ENCODE results near the gene IGF1R. TPM values are rescaled to one million over a fixed set of nuclear protein-coding genes. Genes with fewer than 3 reads are reported as not detected.

Gene IGF1R
- polyA plus RNA-seq, 1 experiment, result 21.6 TPM

DNA sequence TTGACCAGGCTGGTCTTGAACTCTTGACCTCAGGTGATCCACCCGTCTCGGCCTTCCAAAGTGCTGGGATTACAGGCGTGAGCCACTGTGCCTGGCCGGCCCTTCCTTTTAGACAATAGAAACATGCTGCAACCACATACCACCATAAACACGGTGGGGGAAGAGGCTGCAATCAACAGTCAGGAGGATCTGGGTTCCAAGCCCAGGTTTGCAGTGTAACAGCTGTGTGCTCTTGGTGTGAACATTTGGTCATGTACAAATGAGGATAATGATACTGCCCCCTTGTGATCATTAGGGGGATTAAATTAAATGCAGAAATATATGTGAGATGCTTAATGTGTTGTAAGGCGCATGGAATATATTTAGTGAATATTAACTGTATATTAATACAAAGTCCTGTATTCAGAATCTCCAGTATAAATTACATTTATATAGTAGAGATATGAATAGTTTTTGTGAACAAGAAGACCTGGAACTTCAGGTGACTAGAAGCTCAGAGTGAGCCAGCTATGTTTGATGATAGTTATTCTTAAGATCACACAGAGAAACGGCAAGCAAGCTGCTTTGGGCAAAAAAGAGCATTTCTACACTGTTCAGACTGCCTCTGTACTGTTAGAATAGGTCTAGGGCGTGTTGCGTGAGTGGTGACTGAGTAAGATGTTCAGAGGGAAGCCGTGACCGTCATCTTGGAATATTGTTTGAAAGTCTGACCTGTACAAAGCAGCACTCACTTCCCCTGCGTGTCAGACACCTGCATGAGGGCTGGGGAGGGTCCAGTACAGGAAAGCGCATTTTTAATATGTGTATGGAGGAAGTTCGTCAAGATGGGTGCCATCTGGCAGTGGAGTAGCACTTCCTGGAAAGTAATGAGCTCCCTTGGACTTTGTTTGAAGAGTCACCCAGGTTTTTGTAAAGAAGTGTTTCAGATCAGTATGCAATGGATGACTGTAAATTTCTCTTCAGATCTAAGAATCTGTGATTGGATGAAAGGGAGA is 233.5 kb downstream of the IGF1R start:
- H3K9me3 ChIP-seq (ENCODE audit: control insufficient read depth, insufficient read depth, low read length), result no peaks in the 10 kb centered on the region
- POLR2A ChIA-PET, result interaction anchor here (0.8 to 1.3 kb wide), 2 partner anchors 8 to 28 kb away, joined by 3 read pairs; no protein-coding TSS in a partner anchor
- H3K27ac ChIP-seq (ENCODE audit: low read depth, low read length), result no peak overlapping the region
- no peak for DNase-seq (ENCODE audit: low read depth, low spot score)
- no peak overlapping the region for H3K4me3 ChIP-seq (ENCODE audit: low read depth, low read length)
- TF ChIP-seq, protein P1, sequence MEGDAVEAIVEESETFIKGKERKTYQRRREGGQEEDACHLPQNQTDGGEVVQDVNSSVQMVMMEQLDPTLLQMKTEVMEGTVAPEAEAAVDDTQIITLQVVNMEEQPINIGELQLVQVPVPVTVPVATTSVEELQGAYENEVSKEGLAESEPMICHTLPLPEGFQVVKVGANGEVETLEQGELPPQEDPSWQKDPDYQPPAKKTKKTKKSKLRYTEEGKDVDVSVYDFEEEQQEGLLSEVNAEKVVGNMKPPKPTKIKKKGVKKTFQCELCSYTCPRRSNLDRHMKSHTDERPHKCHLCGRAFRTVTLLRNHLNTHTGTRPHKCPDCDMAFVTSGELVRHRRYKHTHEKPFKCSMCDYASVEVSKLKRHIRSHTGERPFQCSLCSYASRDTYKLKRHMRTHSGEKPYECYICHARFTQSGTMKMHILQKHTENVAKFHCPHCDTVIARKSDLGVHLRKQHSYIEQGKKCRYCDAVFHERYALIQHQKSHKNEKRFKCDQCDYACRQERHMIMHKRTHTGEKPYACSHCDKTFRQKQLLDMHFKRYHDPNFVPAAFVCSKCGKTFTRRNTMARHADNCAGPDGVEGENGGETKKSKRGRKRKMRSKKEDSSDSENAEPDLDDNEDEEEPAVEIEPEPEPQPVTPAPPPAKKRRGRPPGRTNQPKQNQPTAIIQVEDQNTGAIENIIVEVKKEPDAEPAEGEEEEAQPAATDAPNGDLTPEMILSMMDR (IDR thresholded peaks at IDR 0.05; ENCODE audit: low read depth, low read length), result peak; percentile 53
- CTCF ChIA-PET, result interaction anchor here (0.6 to 2.4 kb wide), 21 partner anchors 8 to 362 kb away, joined by 3 to 16 read pairs (median 4); no protein-coding TSS in a partner anchor
- no peaks in the 10 kb centered on the region for H3K27me3 ChIP-seq (ENCODE audit: control insufficient read depth, insufficient read depth, low read length)

DNA sequence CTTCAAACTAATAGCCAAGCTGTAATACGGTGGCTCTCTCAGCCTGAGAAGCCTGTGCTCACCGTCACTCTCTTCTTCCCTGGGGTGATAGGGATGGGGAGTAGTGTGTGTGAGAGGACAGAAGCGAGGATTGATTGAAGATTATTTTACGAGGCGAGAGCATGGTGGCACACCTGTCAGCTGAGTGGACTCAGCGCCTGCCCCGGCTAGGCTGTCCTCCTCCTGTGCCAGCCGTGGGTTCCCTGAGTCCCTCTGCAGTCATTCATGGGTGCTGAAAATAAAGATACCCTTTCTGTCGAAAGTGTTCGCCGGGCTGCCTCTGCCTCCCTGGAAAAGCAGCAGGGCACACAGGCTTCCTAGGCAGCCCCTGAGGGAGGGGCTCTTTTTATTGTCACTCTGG is 235.1 kb downstream of the IGF1R start:
- Histone ChIP-seq H3K27me3 (ENCODE audit: control insufficient read depth, insufficient read depth, low read length) (no peaks in the 10 kb centered on the region), H3K9me3 (ENCODE audit: control insufficient read depth, insufficient read depth, low read length) (no peaks in the 10 kb centered on the region), H3K4me3 (ENCODE audit: low read depth, low read length) (no peak overlapping the region), H3K27ac (ENCODE audit: low read depth, low read length) (no peak overlapping the region)
- DNase-seq (ENCODE audit: low read depth, low spot score), result no peak
- TF ChIP-seq, protein P1 (IDR thresholded peaks at IDR 0.05; ENCODE audit: low read depth, low read length), result no peak
- ChIA-PET POLR2A (no interaction called here), CTCF (interaction anchor here (0.6 to 2.4 kb wide), 4 partner anchors 9 to 104 kb away, joined by 3 to 10 read pairs (median 5); no protein-coding TSS in a partner anchor)

DNA sequence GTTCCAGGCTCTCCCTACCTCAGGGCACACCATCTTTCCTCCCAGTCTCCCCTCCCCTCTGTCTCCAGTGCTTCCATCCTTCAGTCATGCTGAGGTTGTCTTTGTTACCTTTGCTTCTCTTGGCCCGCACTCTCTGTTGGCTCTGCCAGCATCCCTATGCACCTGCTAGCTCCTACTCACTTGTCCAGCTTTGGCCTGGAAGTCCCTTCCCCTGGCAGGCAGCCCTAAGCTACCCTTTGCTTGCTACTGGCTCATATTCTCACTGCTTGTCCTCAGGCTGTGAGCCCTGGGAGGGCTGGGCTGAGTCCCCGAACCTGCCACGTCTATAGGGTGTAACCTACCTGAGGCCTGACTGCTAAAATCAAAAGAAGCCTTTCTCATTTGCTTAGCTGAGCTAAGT is 236.6 kb downstream of the IGF1R start:
- ChIA-PET POLR2A (no interaction called here), CTCF (interaction anchor here (1.0 kb wide), 1 partner anchor 23 kb away, joined by 3 read pairs; no protein-coding TSS in a partner anchor)
- TF ChIP-seq, protein P1 (IDR thresholded peaks at IDR 0.05; ENCODE audit: low read depth, low read length), result no peak
- Histone ChIP-seq H3K27ac (ENCODE audit: low read depth, low read length) (no peak overlapping the region), H3K9me3 (ENCODE audit: control insufficient read depth, insufficient read depth, low read length) (no peaks in the 10 kb centered on the region), H3K27me3 (ENCODE audit: control insufficient read depth, insufficient read depth, low read length) (no peaks in the 10 kb centered on the region), H3K4me3 (ENCODE audit: low read depth, low read length) (no peak overlapping the region)
- DNase-seq (ENCODE audit: low read depth, low spot score), result no peak

DNA sequence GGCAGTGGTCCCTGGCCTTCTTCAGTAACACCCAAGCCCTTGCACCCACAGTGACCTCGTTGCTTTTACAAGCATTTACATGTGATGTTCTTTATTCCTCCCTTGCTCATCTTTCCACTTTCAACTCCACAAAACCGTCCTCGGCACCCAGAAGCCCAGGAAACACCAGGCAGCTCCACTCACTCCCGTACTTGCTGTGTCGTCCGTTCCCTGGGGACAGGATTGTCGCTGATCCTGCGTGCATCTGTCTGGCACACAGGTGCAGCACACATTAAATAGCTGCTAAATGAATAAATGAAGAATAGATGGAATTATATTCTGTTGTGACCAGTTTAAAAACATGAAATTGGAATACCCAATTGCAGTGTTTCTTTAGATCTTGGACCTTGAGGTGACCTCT is 239.6 kb downstream of the IGF1R start:
- DNase-seq (ENCODE audit: low read depth, low spot score), result no peak
- POLR2A ChIA-PET, result no interaction called here
- H3K27me3 ChIP-seq (ENCODE audit: control insufficient read depth, insufficient read depth, low read length), result no peaks in the 10 kb centered on the region
- no peak overlapping the region for H3K4me3 ChIP-seq (ENCODE audit: low read depth, low read length)
- no peaks in the 10 kb centered on the region for H3K9me3 ChIP-seq (ENCODE audit: control insufficient read depth, insufficient read depth, low read length)
- TF ChIP-seq, protein P1 (IDR thresholded peaks at IDR 0.05; ENCODE audit: low read depth, low read length), result no peak
- H3K27ac ChIP-seq (ENCODE audit: low read depth, low read length), result peak overlapping the region; percentile 13
- CTCF ChIA-PET, result no interaction called here

All from AG04450 (cell line).